ENCODE data around the gene MMP11. TPM values are rescaled to one million over a fixed set of nuclear protein-coding genes. Genes with fewer than 3 reads are reported as not detected.

The MMP11 gene
- total RNA-seq, 2 experiments from 2014 or later, result 2.1 to 2.4 TPM

DNA sequence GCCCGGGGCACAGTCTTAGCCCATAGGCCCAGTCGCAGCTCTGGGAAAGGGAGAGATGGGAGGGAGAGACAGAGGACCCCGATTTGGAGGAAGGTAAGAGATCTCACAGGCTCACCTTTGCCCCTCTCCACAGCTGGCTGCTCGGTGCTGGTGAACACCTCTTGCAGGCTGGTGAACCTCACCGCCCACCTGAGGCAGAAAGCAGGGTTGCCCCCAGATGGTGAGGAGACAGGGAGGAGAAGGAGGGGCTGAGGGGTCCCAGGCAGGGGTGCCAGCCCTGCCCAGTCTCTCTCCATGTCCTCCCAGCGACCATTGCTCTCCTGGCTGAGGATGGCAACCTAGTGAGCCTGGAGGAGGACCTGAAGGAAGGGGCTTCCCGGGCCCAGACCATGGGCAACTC lies 8.7 kb upstream of the MMP11 start:
- H3K4me1 Mint-ChIP-seq, result peaks cover 40% of the 10 kb centered on the region
- H3K4me3 Mint-ChIP-seq, result peak overlapping the region; percentile 81
- H3K27me3 Mint-ChIP-seq, result no peaks in the 10 kb centered on the region
- ATAC-seq (ENCODE audit: low read depth) (no peak), DNase-seq (no peak)
- peak overlapping the region; percentile 90 for H3K27ac Mint-ChIP-seq
- peaks cover 2% of the 10 kb centered on the region for H3K36me3 Mint-ChIP-seq
- POLR2A ChIA-PET, result interaction anchor here (1.1 to 1.5 kb wide), 2 partner anchors 11 to 12 kb away, joined by 3 to 4 read pairs; no protein-coding TSS in a partner anchor
- H3K9me3 Mint-ChIP-seq, result no peaks in the 10 kb centered on the region

DNA sequence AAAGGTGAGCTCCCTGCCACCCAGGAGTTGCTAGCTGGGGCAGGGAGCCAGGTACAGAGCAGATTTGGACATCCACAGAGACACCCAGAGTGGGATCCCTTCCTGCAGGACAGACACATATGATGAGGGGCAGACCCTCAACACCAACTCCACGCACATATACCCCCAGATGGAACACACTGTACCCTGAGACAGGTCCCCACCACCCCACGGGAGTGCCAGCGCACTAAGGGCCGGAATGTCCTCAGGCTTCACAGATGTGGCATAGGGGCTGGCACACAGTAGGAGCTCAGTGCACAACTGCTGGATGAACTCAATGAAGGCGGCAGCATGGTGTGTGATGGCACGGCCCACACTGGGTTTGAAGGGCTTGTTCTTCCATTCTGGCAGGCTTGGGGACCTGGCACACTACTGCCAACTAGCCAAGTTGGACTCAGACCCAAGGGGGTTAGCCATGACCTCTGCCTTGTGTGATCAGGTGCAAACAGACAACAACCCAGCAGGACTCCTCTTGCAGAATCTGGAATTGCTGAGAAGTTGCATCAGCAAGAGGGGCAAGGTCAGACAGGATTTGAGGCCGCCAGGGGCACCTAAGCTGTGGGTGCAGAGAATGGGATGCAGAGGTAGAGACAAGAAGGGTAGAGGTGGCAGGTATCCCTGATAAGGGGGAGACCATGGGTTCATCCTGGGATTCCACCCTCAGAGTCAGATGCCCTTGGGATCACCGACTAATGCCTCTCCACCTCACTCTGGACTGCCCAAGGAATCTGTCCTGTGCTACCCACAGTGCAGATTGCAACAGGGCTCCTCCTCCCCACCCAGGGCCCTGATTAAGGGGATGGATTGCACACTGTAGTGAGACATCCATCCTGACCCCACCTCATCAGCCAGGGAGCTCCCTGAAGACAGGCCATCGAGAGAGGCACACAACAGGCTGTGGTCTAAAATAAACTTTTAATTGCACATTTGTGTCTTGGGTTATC lies 7.5 kb upstream of the MMP11 start:
- Mint-ChIP-seq H3K27ac (peak overlapping the region; percentile 67), H3K36me3 (peaks cover 2% of the 10 kb centered on the region), H3K9me3 (no peaks in the 10 kb centered on the region), H3K27me3 (no peaks in the 10 kb centered on the region), H3K4me1 (peaks cover 40% of the 10 kb centered on the region), H3K4me3 (peak overlapping the region; percentile 48)
- ATAC-seq (ENCODE audit: low read depth) (no peak), DNase-seq (no peak)
- POLR2A ChIA-PET, result interaction anchor here (1.3 kb wide), 1 partner anchor 14 kb away, joined by 4 read pairs; the partner anchor contains the start of gene ZNF70

GRCh38 chr22:23767303-23767672 lies 5.4 kb upstream of the MMP11 start:
- no peaks in the 10 kb centered on the region for H3K9me3 Mint-ChIP-seq
- peak overlapping the region; percentile 87 for H3K4me3 Mint-ChIP-seq
- H3K36me3 Mint-ChIP-seq, result peaks cover 2% of the 10 kb centered on the region
- no peak for DNase-seq
- POLR2A ChIA-PET, result interaction anchor here (0.5 to 2.4 kb wide), 10 partner anchors 20 to 135 kb away, joined by 3 to 15 read pairs (median 3); partner anchors contain the start of genes SLC2A11 and SMARCB1
- no peak for ATAC-seq (ENCODE audit: low read depth)
- H3K4me1 Mint-ChIP-seq, result peaks cover 38% of the 10 kb centered on the region
- H3K27ac Mint-ChIP-seq, result peak overlapping the region; percentile 51
- no peaks in the 10 kb centered on the region for H3K27me3 Mint-ChIP-seq

DNA sequence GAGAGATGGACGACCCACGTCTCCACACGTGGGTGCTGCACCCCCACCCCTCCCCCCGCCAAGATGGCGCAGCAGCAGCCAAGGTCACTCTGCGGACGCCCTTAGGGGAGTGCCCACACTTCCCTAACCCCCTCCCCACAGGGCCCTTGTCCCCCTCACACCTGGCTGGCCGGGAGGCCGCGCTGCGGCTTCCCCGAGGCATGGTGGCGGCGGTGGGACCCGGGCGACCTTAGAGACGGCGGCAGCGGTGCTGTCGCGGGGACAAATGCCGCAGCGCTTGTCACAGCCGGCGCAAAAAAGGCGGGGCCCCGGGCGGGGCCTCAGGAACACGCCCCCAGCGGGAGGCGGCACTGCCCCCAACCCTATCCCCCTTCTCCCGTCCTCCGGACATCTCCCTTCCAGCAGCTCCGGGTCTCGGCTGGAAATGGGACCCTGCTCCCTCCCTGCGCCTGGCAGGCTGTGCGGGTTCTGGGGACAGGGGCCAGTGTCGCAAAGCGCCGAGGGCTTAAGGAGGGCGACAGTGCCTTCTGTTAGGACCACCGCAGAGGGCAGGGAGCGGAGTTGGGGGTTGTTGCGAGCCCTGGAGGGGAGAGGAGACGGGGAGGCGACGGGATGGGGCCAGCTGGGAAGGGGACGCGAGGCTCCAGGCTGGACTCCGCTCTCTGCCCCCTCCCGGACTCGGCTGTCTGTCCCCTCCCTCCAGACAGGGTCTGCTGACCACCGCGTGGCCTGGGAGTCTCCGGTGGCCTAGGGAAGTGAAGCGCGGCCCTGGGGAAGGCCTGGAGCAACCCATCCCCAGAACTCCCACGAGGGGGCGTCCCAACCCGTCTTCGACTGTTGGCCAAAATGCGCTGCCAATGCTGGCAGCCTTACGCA lies 4.7 kb upstream of the MMP11 start, which contains the start of gene CHCHD10:
Gene CHCHD10 (minus strand): TSS at position 300 of the 876 bp plus-strand sequence. CDS start 98 bp downstream, at position 202.
- peak within 1 kb of the TSS; percentile 81 for H3K27ac Mint-ChIP-seq
- peak within 1 kb of the TSS; percentile 87 for H3K4me3 Mint-ChIP-seq
- H3K4me1 Mint-ChIP-seq, result peaks cover 34% of the 10 kb centered on the region
- no peaks in the 10 kb centered on the region for H3K9me3 Mint-ChIP-seq
- peaks cover under 1% of the 10 kb centered on the region for H3K27me3 Mint-ChIP-seq
- no peaks in the 10 kb centered on the region for H3K36me3 Mint-ChIP-seq
- POLR2A ChIA-PET, result interaction anchor here (0.5 to 2.4 kb wide), 9 partner anchors 17 to 135 kb away, joined by 3 to 15 read pairs (median 3); partner anchors contain the start of genes SLC2A11 and SMARCB1
- DNase-seq (peak; percentile 91), ATAC-seq (ENCODE audit: low read depth) (peak; percentile 49)

DNA sequence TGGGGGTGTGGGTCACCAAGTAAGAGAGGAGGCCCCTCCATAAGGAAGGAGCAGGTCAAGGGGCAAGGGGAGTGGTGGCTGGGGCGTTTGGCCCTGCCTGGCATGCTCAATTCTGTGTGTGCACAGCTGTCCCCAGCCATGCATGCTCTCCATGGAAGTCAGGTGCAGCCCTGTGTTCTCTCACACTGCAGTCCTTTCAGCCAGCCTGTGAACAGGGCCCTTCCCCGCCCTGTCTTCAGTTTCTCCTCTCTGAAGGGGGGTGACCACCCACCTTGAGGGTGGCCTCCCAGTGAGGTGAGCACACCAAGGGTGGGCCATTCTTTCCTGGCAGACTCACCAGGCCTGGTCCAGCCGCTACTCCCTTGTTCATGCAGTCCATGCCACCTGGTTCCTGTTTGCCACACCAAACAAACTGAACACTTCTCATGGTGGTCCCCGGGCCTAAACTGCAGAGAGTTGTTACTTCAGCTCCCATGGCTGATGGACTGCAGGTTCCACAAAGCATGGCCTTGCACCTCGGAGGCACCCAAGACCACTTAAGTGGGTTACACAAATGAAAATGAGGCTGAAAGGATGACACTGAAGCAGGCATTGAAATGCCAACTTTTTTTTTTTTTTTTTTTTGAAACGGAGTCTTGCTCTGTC lies 3.2 kb upstream of the MMP11 start:
- H3K4me3 Mint-ChIP-seq, result no peak overlapping the region
- POLR2A ChIA-PET, result no interaction called here

DNA sequence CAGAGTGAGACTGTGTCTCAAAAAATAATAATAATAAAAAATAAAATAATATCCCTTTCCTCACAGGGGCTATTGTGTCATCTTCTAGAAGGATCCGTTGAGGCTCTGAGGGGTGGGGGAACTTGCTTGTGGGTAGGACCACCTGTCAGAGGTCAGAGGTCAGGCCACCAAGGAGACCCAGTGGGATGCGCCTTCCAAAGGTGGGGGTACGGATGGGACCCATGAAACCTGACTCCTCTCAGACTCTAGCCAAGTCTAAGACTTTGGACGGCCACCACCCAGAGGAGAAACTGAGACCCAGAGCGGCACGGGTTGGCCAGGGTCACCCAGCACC lies 367 bp upstream of the MMP11 start:
- no peaks in the 10 kb centered on the region for H3K9me3 Mint-ChIP-seq
- ATAC-seq (ENCODE audit: low read depth) (no peak), DNase-seq (no peak)
- peak overlapping the region; percentile 74 for H3K4me3 Mint-ChIP-seq
- H3K36me3 Mint-ChIP-seq, result no peaks in the 10 kb centered on the region
- no peak overlapping the region for H3K27ac Mint-ChIP-seq
- peaks cover 11% of the 10 kb centered on the region for H3K4me1 Mint-ChIP-seq
- POLR2A ChIA-PET, result interaction anchor here (0.6 to 2.3 kb wide), 6 partner anchors 9 to 290 kb away, joined by 3 to 10 read pairs (median 4); partner anchors contain the start of genes C22orf15, DERL3 and SLC2A11
- H3K27me3 Mint-ChIP-seq, result peaks cover 12% of the 10 kb centered on the region

More for the DNA sequence above, 3.2 kb upstream of the MMP11 start:
- H3K4me1 Mint-ChIP-seq, result peaks cover 27% of the 10 kb centered on the region
- no peaks in the 10 kb centered on the region for H3K9me3 Mint-ChIP-seq
- ATAC-seq (ENCODE audit: low read depth), result no peak
- no peaks in the 10 kb centered on the region for H3K36me3 Mint-ChIP-seq
- H3K27me3 Mint-ChIP-seq, result peaks cover 10% of the 10 kb centered on the region
- DNase-seq, result no peak
- no peak overlapping the region for H3K27ac Mint-ChIP-seq

DNA sequence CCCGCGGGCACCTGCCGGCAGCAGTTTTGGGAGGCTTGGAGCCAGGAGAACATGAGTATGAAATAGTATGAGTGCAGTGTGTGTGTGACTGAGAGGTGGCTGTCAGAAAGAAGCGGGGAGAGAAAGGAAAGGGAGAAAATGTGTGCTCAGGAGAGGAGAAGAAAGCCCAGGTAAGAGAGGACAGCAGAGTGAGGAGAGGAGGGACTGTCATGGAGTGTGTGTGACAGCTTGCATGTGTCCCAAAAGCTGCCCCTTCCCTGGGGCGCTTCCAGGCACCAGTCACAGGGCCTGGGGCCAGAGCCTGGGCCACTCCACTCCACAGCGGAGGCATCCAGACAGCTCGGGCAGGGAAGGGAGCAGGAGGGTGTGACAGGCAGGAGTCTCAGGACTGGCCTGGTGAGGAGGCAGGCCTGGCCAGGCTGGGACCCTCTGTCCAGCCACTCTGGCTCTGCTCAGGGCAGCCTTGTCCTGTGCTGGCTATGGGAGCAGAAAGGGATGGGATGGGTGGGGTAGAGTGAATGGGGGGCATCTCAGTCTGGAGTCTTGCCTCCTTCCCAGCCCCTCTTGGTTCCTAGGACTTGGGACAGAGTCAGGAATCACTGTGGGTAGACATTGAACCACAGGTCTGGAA lies 949 bp downstream of the MMP11 start:
- no peak for DNase-seq
- POLR2A ChIA-PET, result no interaction called here
- no peaks in the 10 kb centered on the region for H3K9me3 Mint-ChIP-seq
- no peak overlapping the region for H3K27ac Mint-ChIP-seq
- H3K4me3 Mint-ChIP-seq, result peak overlapping the region; percentile 63
- no peaks in the 10 kb centered on the region for H3K36me3 Mint-ChIP-seq
- H3K27me3 Mint-ChIP-seq, result peaks cover 12% of the 10 kb centered on the region
- peaks cover 7% of the 10 kb centered on the region for H3K4me1 Mint-ChIP-seq
- no peak for ATAC-seq (ENCODE audit: low read depth)

DNA sequence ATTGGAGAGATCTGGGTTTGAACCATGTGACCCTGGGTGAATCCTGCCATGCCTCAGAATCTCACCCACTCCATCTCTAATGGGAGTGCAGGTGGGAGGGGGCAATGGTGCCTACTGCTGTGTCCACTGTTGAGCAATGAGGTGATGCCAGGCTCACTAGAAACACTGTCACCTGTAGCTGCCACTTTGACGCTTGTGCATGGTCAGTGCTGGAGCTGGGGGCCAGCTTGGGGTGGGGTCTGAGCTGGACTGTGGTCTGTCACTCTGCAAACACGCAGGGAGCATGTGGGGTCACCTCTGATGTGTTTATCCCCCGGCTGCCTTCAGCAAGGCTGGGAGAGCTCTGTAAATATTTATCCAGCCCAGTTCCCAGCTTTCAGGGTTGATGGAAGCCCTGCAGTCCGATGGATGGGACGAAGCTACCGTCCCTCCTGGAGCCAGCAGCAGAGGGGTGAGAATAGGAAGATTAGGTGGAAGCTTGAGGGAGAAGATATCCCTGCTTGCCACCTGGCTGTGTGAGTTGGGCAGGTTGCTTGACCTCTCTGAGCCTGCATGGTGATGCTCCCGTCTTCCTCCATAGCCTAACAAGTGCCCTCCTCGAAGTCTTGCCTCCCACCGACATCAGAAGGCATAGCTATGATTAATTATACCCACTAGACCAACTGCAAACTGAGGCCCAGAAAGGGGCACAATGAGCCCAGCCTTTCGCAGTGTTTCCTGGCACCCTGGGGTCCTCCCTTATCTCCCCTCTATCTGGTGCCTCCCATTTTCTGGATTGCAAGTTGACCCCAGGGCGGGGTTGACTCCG lies 1.7 kb downstream of the MMP11 start:
- H3K36me3 Mint-ChIP-seq, result no peaks in the 10 kb centered on the region
- peaks cover 12% of the 10 kb centered on the region for H3K27me3 Mint-ChIP-seq
- no peaks in the 10 kb centered on the region for H3K9me3 Mint-ChIP-seq
- ATAC-seq (ENCODE audit: low read depth), result no peak
- no peak for DNase-seq
- no peak overlapping the region for H3K4me3 Mint-ChIP-seq
- no peak overlapping the region for H3K27ac Mint-ChIP-seq
- POLR2A ChIA-PET, result interaction anchor here (1.4 kb wide), 2 partner anchors 12 to 83 kb away, joined by 5 to 6 read pairs; partner anchors contain the start of gene SLC2A11
- H3K4me1 Mint-ChIP-seq, result peaks cover 7% of the 10 kb centered on the region

- Mint-ChIP-seq H3K4me1 (peaks cover 9% of the 10 kb centered on the region), H3K27me3 (peaks cover 12% of the 10 kb centered on the region), H3K9me3 (no peaks in the 10 kb centered on the region), H3K4me3 (no peak overlapping the region), H3K27ac (no peak overlapping the region), H3K36me3 (no peaks in the 10 kb centered on the region)
- POLR2A ChIA-PET, result interaction anchor here (1.4 kb wide), 2 partner anchors 11 to 83 kb away, joined by 5 to 6 read pairs; partner anchors contain the start of gene SLC2A11
- no peak for ATAC-seq (ENCODE audit: low read depth)
- no peak for DNase-seq
Observed at GRCh38 chr22:23774922-23775436, 2.3 kb downstream of the MMP11 start.

GRCh38 chr22:23775779-23776375 lies 3.2 kb downstream of the MMP11 start:
- Mint-ChIP-seq H3K27me3 (peaks cover 12% of the 10 kb centered on the region), H3K4me1 (peaks cover 9% of the 10 kb centered on the region), H3K36me3 (no peaks in the 10 kb centered on the region), H3K27ac (no peak overlapping the region), H3K4me3 (no peak overlapping the region), H3K9me3 (no peaks in the 10 kb centered on the region)
- no peak for ATAC-seq (ENCODE audit: low read depth)
- POLR2A ChIA-PET, result interaction anchor here (1.2 to 1.4 kb wide), 2 partner anchors 12 to 82 kb away, joined by 4 to 5 read pairs; partner anchors contain the start of gene SLC2A11
- DNase-seq, result no peak
